ENCODE measurements around the gene CAMK1G. TPM values are rescaled to one million over a fixed set of nuclear protein-coding genes. Genes with fewer than 3 reads are reported as not detected.

Gene CAMK1G
- total RNA-seq, 2 experiments from 2014 or later: not detected

DNA sequence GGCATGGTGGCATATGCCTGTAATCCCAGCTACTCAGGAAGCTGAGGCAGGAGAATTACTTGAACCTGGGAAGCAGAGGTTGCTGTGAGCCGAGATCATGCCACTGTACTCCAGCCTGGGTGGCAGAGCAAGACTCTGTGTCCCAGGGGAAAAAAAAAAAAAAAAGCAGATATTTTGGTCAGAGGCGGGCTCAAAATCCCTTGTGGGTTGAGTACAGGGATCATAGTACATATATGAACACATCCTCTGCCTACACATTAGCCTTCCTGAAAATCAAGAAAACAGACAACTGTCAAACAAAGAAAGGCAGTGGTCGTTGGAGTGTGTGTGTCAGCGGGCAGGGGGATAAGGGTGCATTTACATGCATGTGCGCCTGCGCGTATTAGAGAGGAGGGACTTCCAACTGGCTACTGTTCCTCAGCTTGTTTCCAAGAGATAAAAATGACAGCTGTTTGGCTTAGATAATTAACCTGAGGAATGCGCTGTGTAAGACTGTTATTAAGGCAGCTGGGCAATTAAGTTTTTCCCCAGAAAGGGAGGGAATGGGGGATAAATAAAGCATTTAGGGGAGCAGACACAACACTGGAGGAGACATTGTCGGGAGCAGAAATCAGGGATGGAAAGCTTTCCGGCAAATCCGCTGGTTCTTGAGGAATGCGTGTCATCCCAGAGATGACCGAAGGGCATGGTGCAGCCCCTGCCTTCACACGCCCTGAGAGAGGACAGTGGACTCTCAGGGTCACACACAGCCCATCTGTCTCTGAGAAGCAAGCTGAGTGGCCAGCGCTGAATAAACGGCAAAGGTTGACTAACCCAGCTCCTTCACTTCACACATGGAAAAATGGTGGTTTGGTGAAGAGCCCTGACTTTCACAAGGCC is 62.3 kb downstream of the CAMK1G start:
- ChIA-PET POLR2A (no interaction called here), CTCF (interaction anchor here (0.7 to 1.1 kb wide), 2 partner anchors 10 to 265 kb away, joined by 4 to 5 read pairs; no protein-coding TSS in a partner anchor)
- no peaks in the 10 kb centered on the region for H3K27me3 Mint-ChIP-seq
- no peak for DNase-seq
- H3K9me3 Mint-ChIP-seq: no peaks in the 10 kb centered on the region
- peaks cover 17% of the 10 kb centered on the region for H3K4me1 Mint-ChIP-seq
- no peak overlapping the region for H3K27ac Mint-ChIP-seq
- no peak overlapping the region for H3K4me3 Mint-ChIP-seq
- no peaks in the 10 kb centered on the region for H3K36me3 Mint-ChIP-seq (ENCODE audit: low read depth)

DNA sequence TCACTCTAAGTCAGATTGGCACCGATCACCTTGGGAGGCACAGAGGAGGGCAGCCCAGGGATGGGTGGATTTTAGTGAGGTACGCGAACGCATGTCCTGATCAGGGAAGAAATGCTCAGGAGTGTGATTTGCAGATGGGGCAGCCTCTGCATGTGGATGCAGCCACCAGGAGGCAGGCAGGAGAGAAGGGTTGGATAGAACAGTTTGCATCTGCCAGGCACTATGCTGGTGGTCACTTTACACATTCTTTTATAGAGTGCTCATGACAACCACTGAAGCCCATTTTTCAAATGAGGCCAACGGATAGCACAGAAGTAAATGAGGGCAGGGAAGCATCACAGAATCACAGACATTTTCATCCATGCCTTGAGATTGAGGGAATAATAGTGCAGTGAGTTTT is 63.0 kb downstream of the CAMK1G start:
- CTCF ChIA-PET: interaction anchor here (1.1 kb wide), 1 partner anchor 9 kb away, joined by 4 read pairs; no protein-coding TSS in a partner anchor

DNA sequence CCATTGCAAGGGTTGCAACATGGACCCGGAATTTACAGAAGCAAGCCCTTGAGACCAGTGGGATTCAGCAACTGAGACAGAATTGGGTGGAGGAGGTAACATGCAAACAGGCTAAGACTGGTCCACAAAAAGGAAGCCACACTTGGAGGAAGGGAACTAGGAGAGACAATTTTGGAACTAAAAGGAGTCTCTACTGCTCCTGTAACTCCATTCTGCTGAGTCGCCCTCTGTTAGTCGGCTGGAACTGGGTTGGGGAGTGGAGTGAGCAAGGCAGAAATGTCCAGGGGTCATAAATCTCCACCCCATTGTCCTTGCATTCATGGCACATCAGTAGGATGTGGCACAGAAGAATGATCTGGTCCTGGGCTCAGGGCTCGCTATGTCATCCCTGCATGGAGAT is 63.6 kb downstream of the CAMK1G start:
- Mint-ChIP-seq H3K4me1 (peaks cover 29% of the 10 kb centered on the region), H3K4me3 (no peak overlapping the region), H3K36me3 (ENCODE audit: low read depth) (no peaks in the 10 kb centered on the region), H3K27ac (no peak overlapping the region), H3K27me3 (no peaks in the 10 kb centered on the region), H3K9me3 (no peaks in the 10 kb centered on the region)
- ChIA-PET POLR2A (no interaction called here), CTCF (no interaction called here)
- DNase-seq: no peak

More for the DNA sequence above, 63.0 kb downstream of the CAMK1G start:
- no peak for DNase-seq
- no peak overlapping the region for H3K27ac Mint-ChIP-seq
- H3K9me3 Mint-ChIP-seq: no peaks in the 10 kb centered on the region
- peaks cover 25% of the 10 kb centered on the region for H3K4me1 Mint-ChIP-seq
- H3K36me3 Mint-ChIP-seq (ENCODE audit: low read depth): no peaks in the 10 kb centered on the region
- H3K27me3 Mint-ChIP-seq: no peaks in the 10 kb centered on the region
- no peak overlapping the region for H3K4me3 Mint-ChIP-seq
- POLR2A ChIA-PET: no interaction called here

- Mint-ChIP-seq H3K9me3 (no peaks in the 10 kb centered on the region), H3K27ac (no peak overlapping the region), H3K36me3 (ENCODE audit: low read depth) (no peaks in the 10 kb centered on the region), H3K4me3 (no peak overlapping the region), H3K27me3 (no peaks in the 10 kb centered on the region), H3K4me1 (peaks cover 34% of the 10 kb centered on the region)
- DNase-seq: no peak
- ChIA-PET CTCF (interaction anchor here (0.6 to 1.8 kb wide), 5 partner anchors 14 to 100 kb away, joined by 3 to 8 read pairs (median 4); partner anchors contain the start of gene G0S2), POLR2A (no interaction called here)
These were observed 64.8 kb downstream of the CAMK1G start for GRCh38 chr1:209648346-209648745.

- H3K4me3 Mint-ChIP-seq: no peak overlapping the region
- CTCF ChIA-PET: interaction anchor here (0.6 to 1.8 kb wide), 10 partner anchors 10 to 119 kb away, joined by 3 to 8 read pairs (median 3); partner anchors contain the start of gene G0S2
- H3K27me3 Mint-ChIP-seq: no peaks in the 10 kb centered on the region
These were observed 65.6 kb downstream of the CAMK1G start for GRCh38 chr1:209648931-209649776.

GRCh38 chr1:209650454-209650853 is 66.9 kb downstream of the CAMK1G start:
- Mint-ChIP-seq H3K27ac (peak overlapping the region; percentile 83), H3K4me3 (no peak overlapping the region), H3K27me3 (no peaks in the 10 kb centered on the region), H3K4me1 (peaks cover 39% of the 10 kb centered on the region), H3K9me3 (no peaks in the 10 kb centered on the region), H3K36me3 (ENCODE audit: low read depth) (no peaks in the 10 kb centered on the region)
- ChIA-PET POLR2A (no interaction called here), CTCF (interaction anchor here (0.6 to 1.3 kb wide), 2 partner anchors 98 to 1631 kb away, joined by 3 read pairs; no protein-coding TSS in a partner anchor)
- no peak for DNase-seq

More at GRCh38 chr1:209648931-209649776, 65.6 kb downstream of the CAMK1G start:
- Mint-ChIP-seq H3K36me3 (ENCODE audit: low read depth) (no peaks in the 10 kb centered on the region), H3K4me1 (peaks cover 39% of the 10 kb centered on the region), H3K9me3 (no peaks in the 10 kb centered on the region), H3K27ac (no peak overlapping the region)
- POLR2A ChIA-PET: no interaction called here
- no peak for DNase-seq

- Mint-ChIP-seq H3K9me3 (no peaks in the 10 kb centered on the region), H3K36me3 (ENCODE audit: low read depth) (no peaks in the 10 kb centered on the region), H3K27me3 (no peaks in the 10 kb centered on the region), H3K4me3 (no peak overlapping the region), H3K27ac (peak overlapping the region; percentile 83), H3K4me1 (peaks cover 39% of the 10 kb centered on the region)
- ChIA-PET POLR2A (no interaction called here), CTCF (interaction anchor here (1.3 kb wide), 1 partner anchor 97 kb away, joined by 3 read pairs; no protein-coding TSS in a partner anchor)
- DNase-seq: peak; percentile 60
These were observed 67.6 kb downstream of the CAMK1G start for GRCh38 chr1:209651138-209651587.

GRCh38 chr1:209652121-209652735 is 68.7 kb downstream of the CAMK1G start, which contains the start of gene LAMB3:
Gene LAMB3 (minus strand): TSS chr1:209652425. CDS start chr1:209650944, 1,481 bp downstream.
- DNase-seq: no peak
- POLR2A ChIA-PET: no interaction called here
- H3K36me3 Mint-ChIP-seq (ENCODE audit: low read depth): no peaks in the 10 kb centered on the region
- no peaks in the 10 kb centered on the region for H3K9me3 Mint-ChIP-seq
- H3K27ac Mint-ChIP-seq: peak within 1 kb of the TSS; percentile 83
- no peak within 1 kb of the TSS for H3K4me3 Mint-ChIP-seq
- peaks cover 39% of the 10 kb centered on the region for H3K4me1 Mint-ChIP-seq
- CTCF ChIA-PET: interaction anchor here (0.7 to 2.0 kb wide), 10 partner anchors 10 to 104 kb away, joined by 3 to 7 read pairs (median 4); partner anchors contain the start of gene TRAF3IP3
- H3K27me3 Mint-ChIP-seq: no peaks in the 10 kb centered on the region

- H3K4me3 Mint-ChIP-seq: no peak overlapping the region
- no peaks in the 10 kb centered on the region for H3K36me3 Mint-ChIP-seq (ENCODE audit: low read depth)
- POLR2A ChIA-PET: no interaction called here
- no peaks in the 10 kb centered on the region for H3K9me3 Mint-ChIP-seq
- peaks cover 39% of the 10 kb centered on the region for H3K4me1 Mint-ChIP-seq
- no peak overlapping the region for H3K27ac Mint-ChIP-seq
- CTCF ChIA-PET: interaction anchor here (0.6 to 2.0 kb wide), 12 partner anchors 11 to 1606 kb away, joined by 3 to 7 read pairs (median 3); partner anchors contain the start of gene TRAF3IP3
- peak; percentile 12 for DNase-seq
- no peaks in the 10 kb centered on the region for H3K27me3 Mint-ChIP-seq
These were observed 69.4 kb downstream of the CAMK1G start for GRCh38 chr1:209652873-209653401.

DNA sequence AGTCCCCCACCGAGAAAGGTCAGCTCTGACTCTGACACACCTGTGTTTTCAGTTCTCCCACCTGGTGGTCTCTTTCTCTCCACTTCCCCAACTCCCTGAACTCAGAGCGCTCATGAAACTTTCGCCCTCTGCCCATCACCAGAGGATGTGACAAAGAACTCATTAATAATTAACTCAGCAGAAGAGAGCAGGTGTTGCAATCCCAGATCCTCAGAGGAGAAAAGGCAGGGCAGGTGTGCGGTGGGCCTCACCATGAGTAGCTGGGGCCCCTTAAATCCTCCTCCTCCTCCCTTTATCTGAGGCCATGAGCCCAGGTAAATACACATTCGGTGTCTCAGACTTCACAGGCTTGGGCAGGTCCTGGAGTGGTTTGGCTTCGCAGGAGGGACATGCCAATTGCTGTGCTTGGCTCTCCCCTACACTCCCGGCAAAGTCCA is 70.4 kb downstream of the CAMK1G start:
- Mint-ChIP-seq H3K4me3 (no peak overlapping the region), H3K36me3 (ENCODE audit: low read depth) (no peaks in the 10 kb centered on the region), H3K27ac (peak overlapping the region; percentile 9), H3K27me3 (no peaks in the 10 kb centered on the region), H3K9me3 (no peaks in the 10 kb centered on the region), H3K4me1 (peaks cover 40% of the 10 kb centered on the region)
- DNase-seq: no peak
- CTCF ChIA-PET: interaction anchor here (0.6 to 2.1 kb wide), 7 partner anchors 11 to 195 kb away, joined by 3 to 10 read pairs (median 3); no protein-coding TSS in a partner anchor
- POLR2A ChIA-PET: no interaction called here

- CTCF ChIA-PET: interaction anchor here (1.0 to 5.9 kb wide), 5 partner anchors 9 to 79 kb away, joined by 3 to 20 read pairs (median 4); partner anchors contain the start of gene G0S2
- peaks cover 37% of the 10 kb centered on the region for H3K4me1 Mint-ChIP-seq
These were observed 72.1 kb downstream of the CAMK1G start for GRCh38 chr1:209655411-209656231.

More at GRCh38 chr1:209655411-209656231, 72.1 kb downstream of the CAMK1G start:
- Mint-ChIP-seq H3K9me3 (no peaks in the 10 kb centered on the region), H3K27me3 (no peaks in the 10 kb centered on the region), H3K27ac (no peak overlapping the region), H3K36me3 (ENCODE audit: low read depth) (no peaks in the 10 kb centered on the region), H3K4me3 (no peak overlapping the region)
- no peak for DNase-seq
- POLR2A ChIA-PET: no interaction called here
